Activated T-cell treated with anti-CD3 and anti-CD28 coated beads for 1 hour (primary cell): ENCODE measurements around the gene EML3.
A peak's percentile ranks its signal among the peaks of the same experiment; 100 is the strongest.
"Not testable (repeated sequence)": the region's sequence is repeated elsewhere in the genome, so short reads cannot be mapped to it uniquely, and the experiment has no call there.

Experiments
- DNase-seq: peaks from one replicate; pipeline ENCODE4 v3.0.0-alpha.2; 2020; ENCODE audit warnings: low read depth

The EML3 gene

GRCh38 chr11:62616957-62617356 is 4.4 kb upstream of the EML3 start:
- DNase-seq: not testable (repeated sequence)

GRCh38 chr11:62615521-62615920 is 2.9 kb upstream of the EML3 start:
- DNase-seq: no peak

- DNase-seq: no peak
Measured at GRCh38 chr11:62614275-62614674, 1.7 kb upstream of the EML3 start.

- DNase-seq: no peak
Measured at GRCh38 chr11:62613291-62613778, 760 bp upstream of the EML3 start.

GRCh38 chr11:62611705-62612365 is 740 bp downstream of the EML3 start:
- no peak for DNase-seq

- no peak for DNase-seq
Measured at GRCh38 chr11:62610814-62611704, 1.5 kb downstream of the EML3 start.

- DNase-seq: no peak
Measured at GRCh38 chr11:62610403-62610802, 2.2 kb downstream of the EML3 start.

GRCh38 chr11:62608776-62609175 is 3.8 kb downstream of the EML3 start:
- DNase-seq: no peak

- DNase-seq: no peak
Measured at GRCh38 chr11:62607714-62608113, 4.9 kb downstream of the EML3 start.

GRCh38 chr11:62605902-62606301 is 6.7 kb downstream of the EML3 start:
- no peak for DNase-seq

GRCh38 chr11:62605467-62605866 is 7.1 kb downstream of the EML3 start:
- DNase-seq: no peak

- no peak for DNase-seq
Measured at GRCh38 chr11:62604460-62605120, 8.0 kb downstream of the EML3 start.

- DNase-seq: no peak
Measured at GRCh38 chr11:62603776-62604299, 8.7 kb downstream of the EML3 start.

- no peak for DNase-seq
Measured at GRCh38 chr11:62603072-62603408, 9.5 kb downstream of the EML3 start.

GRCh38 chr11:62602141-62603071 is 10.2 kb downstream of the EML3 start:
- DNase-seq: no peak

GRCh38 chr11:62601372-62602140 is 11.0 kb downstream of the EML3 start, which contains the start of gene MTA2:
Gene MTA2 (minus strand): TSS chr11:62601865. CDS start chr11:62601450, 415 bp downstream.
- DNase-seq: peak; percentile 98

- peak; percentile 29 for DNase-seq
Measured at GRCh38 chr11:62601122-62601371, 11.5 kb downstream of the EML3 start.

- DNase-seq: no peak
Measured at GRCh38 chr11:62600367-62601121, 12.0 kb downstream of the EML3 start.

GRCh38 chr11:62599901-62600300 is 12.7 kb downstream of the EML3 start:
- DNase-seq: no peak

GRCh38 chr11:62599069-62599696 is 13.4 kb downstream of the EML3 start:
- peak; percentile 94 for DNase-seq
